HCT116 (cell line): Measurements from ENCODE around the gene PPP1R12C.

Experiments used
- SP1 ChIP-seq: IDR thresholded peaks from 2 replicates; pipeline ENCODE4 v1.6.1; 2012; ENCODE audit warnings: low read depth
- TF ChIP-seq, protein P1 (sequence below), 3 experiments: fragments of 200-600 bp in 1 of 3; sonication (generic) in 1 of 3; IDR thresholded peaks in 2 of 3; conservative IDR thresholded peaks in 1 of 3; 2 replicates each; pipeline ENCODE4 v1.5.1; 2012 to 2017; ENCODE audit warnings: low read depth in 2 of 3, low read length in 2 of 3, antibody characterized with exemption in 1 of 3, borderline replicate concordance in 1 of 3, control low read depth in 1 of 3, mild to moderate bottlenecking in 1 of 3, mixed read lengths in 1 of 3, mixed run types in 1 of 3, moderate library complexity in 1 of 3; ENCODE audit not compliant: insufficient read depth in 1 of 3

DNA sequence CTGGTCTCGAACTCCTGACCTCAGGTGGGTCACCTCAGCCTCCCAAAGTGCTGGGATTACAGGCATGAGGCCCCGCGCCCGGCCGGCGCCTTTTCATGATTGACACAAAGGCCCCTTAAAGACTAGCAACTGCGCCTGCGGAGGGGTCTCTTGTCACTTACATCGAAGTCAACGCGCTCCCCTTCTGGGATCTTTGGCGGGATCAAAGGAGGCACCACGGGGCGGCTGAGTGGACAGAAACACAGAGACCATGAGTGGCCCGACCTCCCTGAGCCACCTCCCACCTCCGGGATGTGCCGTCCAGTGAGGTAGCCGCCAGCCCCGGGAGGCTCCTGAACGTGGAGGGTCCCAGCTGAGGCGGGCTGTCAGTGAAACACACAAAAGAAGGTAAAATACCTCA lies 24.3 kb upstream of the PPP1R12C start:
- TF ChIP-seq SP1: no peak
- TF ChIP-seq, protein P1, sequence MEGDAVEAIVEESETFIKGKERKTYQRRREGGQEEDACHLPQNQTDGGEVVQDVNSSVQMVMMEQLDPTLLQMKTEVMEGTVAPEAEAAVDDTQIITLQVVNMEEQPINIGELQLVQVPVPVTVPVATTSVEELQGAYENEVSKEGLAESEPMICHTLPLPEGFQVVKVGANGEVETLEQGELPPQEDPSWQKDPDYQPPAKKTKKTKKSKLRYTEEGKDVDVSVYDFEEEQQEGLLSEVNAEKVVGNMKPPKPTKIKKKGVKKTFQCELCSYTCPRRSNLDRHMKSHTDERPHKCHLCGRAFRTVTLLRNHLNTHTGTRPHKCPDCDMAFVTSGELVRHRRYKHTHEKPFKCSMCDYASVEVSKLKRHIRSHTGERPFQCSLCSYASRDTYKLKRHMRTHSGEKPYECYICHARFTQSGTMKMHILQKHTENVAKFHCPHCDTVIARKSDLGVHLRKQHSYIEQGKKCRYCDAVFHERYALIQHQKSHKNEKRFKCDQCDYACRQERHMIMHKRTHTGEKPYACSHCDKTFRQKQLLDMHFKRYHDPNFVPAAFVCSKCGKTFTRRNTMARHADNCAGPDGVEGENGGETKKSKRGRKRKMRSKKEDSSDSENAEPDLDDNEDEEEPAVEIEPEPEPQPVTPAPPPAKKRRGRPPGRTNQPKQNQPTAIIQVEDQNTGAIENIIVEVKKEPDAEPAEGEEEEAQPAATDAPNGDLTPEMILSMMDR (IDR thresholded peaks at IDR 0.05 in 2 of 3, conservative IDR thresholded peaks at IDR 0.05 in 1 of 3; ENCODE audit: borderline replicate concordance in 1 of 3, insufficient read depth in 1 of 3, low read depth in 2 of 3, low read length in 2 of 3): no peak
